Uterus (tissue), 4 donors: ENCODE measurements around the gene KANTR. TPM values are rescaled to one million over a fixed set of nuclear protein-coding genes. Genes with fewer than 3 reads are reported as not detected.

Source experiments
- DNase-seq, 2 donors: peaks; one replicate each; pipeline ENCODE4 v3.0.0-alpha.2; 2019 to 2020
- H3K27ac ChIP-seq, 2 donors: fragments of 200-600 bp; sonication (generic); 1 replicate in 1 of 2; 2 replicates in 1 of 2; pipeline ENCODE4 v1.5.1; 2016 to 2018
- H3K27me3 ChIP-seq, 2 donors: fragments of 200-600 bp; sonication (generic); one replicate each; pipeline ENCODE4 v1.5.1; 2018 to 2019; ENCODE audit warnings: control low read depth in 1 of 2
- H3K36me3 ChIP-seq, 2 donors: fragments of 200-600 bp; sonication (generic); one replicate each; pipeline ENCODE4 v1.5.1; 2019; ENCODE audit warnings: control low read depth in 1 of 2
- H3K4me1 ChIP-seq, 2 donors: fragments of 200-600 bp; sonication (generic); one replicate each; pipeline ENCODE4 v1.5.1; 2018 to 2019; ENCODE audit warnings: control low read depth in 1 of 2
- H3K4me3 ChIP-seq, 2 donors: fragments of 200-600 bp; sonication (generic); 1 replicate in 1 of 2; 2 replicates in 1 of 2; pipeline ENCODE4 v1.5.1; 2018 to 2019; ENCODE audit warnings: mild to moderate bottlenecking in 1 of 2
- H3K9me3 ChIP-seq, 2 donors: fragments of 200-600 bp; sonication (generic); one replicate each; pipeline ENCODE4 v1.5.1; 2019; ENCODE audit warnings: control low read depth in 1 of 2
- CTCF ChIP-seq, 4 experiments: fragments of 200-600 bp in 2 of 4; fragments of 450-650 bp in 2 of 4; sonication (generic) in 2 of 4; IDR thresholded peaks; one replicate each; pipeline ENCODE4 v1.5.1; 2016 to 2019; ENCODE audit warnings: antibody characterized with exemption in 4 of 4, mild to moderate bottlenecking in 2 of 4, moderate library complexity in 1 of 4
- POLR2A ChIP-seq, 2 donors: fragments of 450-650 bp; IDR thresholded peaks; one replicate each; pipeline ENCODE4 v1.6.1; 2016; ENCODE audit warnings: antibody characterized with exemption in 2 of 2, mild to moderate bottlenecking in 1 of 2, moderate library complexity in 1 of 2
- intact Hi-C: fragments of 100-400 bp; cut with DNase I; formaldehyde crosslinking; loops from one replicate; pipeline ENCODE4 v1.15.1; 2023; ENCODE audit warnings: low total_unique reads
- total RNA-seq, 4 donors: library from RNA; depleted of rRNA in 3 of 4; stranded (reverse); fragments of >200 nt in 3 of 4; gene quantifications; one replicate each; pipeline versions ENCODE4 v1.1.0 to v1.2.4, GENCODE V29; 2014 to 2023
- donor health status: DM: yes; HTN: yes; CAD: no.

Gene KANTR
- total RNA-seq, 4 donors from 2014 or later, result 22.6 to 71.7 (median 33.6) TPM

GRCh38 chrX:53116101-53116500 is 22.2 kb downstream of the KANTR start:
- H3K4me3 ChIP-seq, result peak overlapping the region in 1 of 2 donors; percentile 1
- TF ChIP-seq POLR2A (IDR thresholded peaks at IDR 0.05), result no peak
- TF ChIP-seq CTCF (IDR thresholded peaks at IDR 0.05), result no peak

GRCh38 chrX:53122013-53122412 is 28.1 kb downstream of the KANTR start:
- no peak for DNase-seq
- Histone ChIP-seq H3K4me1 (no peaks in the 10 kb centered on the region), H3K4me3 (no peak overlapping the region), H3K27me3 (no peaks in the 10 kb centered on the region), H3K9me3 (no peaks in the 10 kb centered on the region), H3K36me3 (no peaks in the 10 kb centered on the region), H3K27ac (no peak overlapping the region)
- TF ChIP-seq POLR2A (IDR thresholded peaks at IDR 0.05), result no peak
- no peak for TF ChIP-seq CTCF (IDR thresholded peaks at IDR 0.05)
- intact Hi-C loops, result no loop called here

More at GRCh38 chrX:53116101-53116500, 22.2 kb downstream of the KANTR start:
- intact Hi-C loops, result no loop called here
- H3K36me3 ChIP-seq, result no peaks in the 10 kb centered on the region
- H3K9me3 ChIP-seq, result no peaks in the 10 kb centered on the region
- H3K27me3 ChIP-seq, result no peaks in the 10 kb centered on the region
- no peak for DNase-seq
- no peaks in the 10 kb centered on the region for H3K4me1 ChIP-seq
- peak overlapping the region; percentile 43 to 59 for H3K27ac ChIP-seq

- DNase-seq, result no peak
- Histone ChIP-seq H3K36me3 (no peaks in the 10 kb centered on the region), H3K4me3 (no peak overlapping the region), H3K4me1 (no peaks in the 10 kb centered on the region), H3K27ac (no peak overlapping the region), H3K9me3 (no peaks in the 10 kb centered on the region), H3K27me3 (no peaks in the 10 kb centered on the region)
- intact Hi-C loops, result no loop called here
- TF ChIP-seq CTCF (IDR thresholded peaks at IDR 0.05), result no peak
Measured at GRCh38 chrX:53125506-53125905, 31.6 kb downstream of the KANTR start.

GRCh38 chrX:53126377-53126776 is 32.4 kb downstream of the KANTR start:
- DNase-seq, result no peak
- no peaks in the 10 kb centered on the region for H3K9me3 ChIP-seq
- H3K27ac ChIP-seq, result no peak overlapping the region
- no peaks in the 10 kb centered on the region for H3K27me3 ChIP-seq
- no peak for TF ChIP-seq POLR2A (IDR thresholded peaks at IDR 0.05)
- TF ChIP-seq CTCF (IDR thresholded peaks at IDR 0.05), result no peak
- intact Hi-C loops, result no loop called here
- H3K36me3 ChIP-seq, result no peaks in the 10 kb centered on the region
- H3K4me1 ChIP-seq, result no peaks in the 10 kb centered on the region
- no peak overlapping the region for H3K4me3 ChIP-seq

- intact Hi-C loops, result no loop called here
- no peak for DNase-seq
Measured at GRCh38 chrX:53128097-53128749, 34.3 kb downstream of the KANTR start.

More at GRCh38 chrX:53128097-53128749, 34.3 kb downstream of the KANTR start:
- no peaks in the 10 kb centered on the region for H3K9me3 ChIP-seq
- no peak overlapping the region for H3K27ac ChIP-seq
- no peak overlapping the region for H3K4me3 ChIP-seq
- H3K27me3 ChIP-seq, result no peaks in the 10 kb centered on the region
- no peaks in the 10 kb centered on the region for H3K4me1 ChIP-seq
- TF ChIP-seq CTCF (IDR thresholded peaks at IDR 0.05) (no peak), POLR2A (IDR thresholded peaks at IDR 0.05) (no peak)
- no peaks in the 10 kb centered on the region for H3K36me3 ChIP-seq
